Naive thymus-derived CD4-positive, alpha-beta T cell (primary cell): ENCODE data around the gene COG5. TPM values are rescaled to one million over a fixed set of nuclear protein-coding genes. Genes with fewer than 3 reads are reported as not detected.
A peak's percentile ranks its signal among the peaks of the same experiment; 100 is the strongest.

Source experiments
- ATAC-seq: fragments of 150-1000 bp; cut with Tn5 transposase; 2 replicates; pipeline ENCODE4 v1.10.0; 2021; ENCODE audit warnings: mild to moderate bottlenecking, moderate library complexity
- CTCF ChIA-PET: fragments of 350-600 bp; sonication (Branson Sonifier 250); formaldehyde crosslinking; loops from one replicate; lab custom pipeline; 2021; ENCODE audit warnings: antibody characterized with exemption; lab: Charles Lee
- POLR2A ChIA-PET: fragments of 350-600 bp; sonication (Branson Sonifier 250); formaldehyde crosslinking; loops from one replicate; lab custom pipeline; 2021; ENCODE audit warnings: antibody characterized with exemption, inconsistent platforms; lab: Charles Lee
- DNase-seq, 9 donors: peaks; one replicate each; pipeline versions ENCODE4 v3.0.0 to v3.0.0-alpha.2; 2020 to 2022; ENCODE audit warnings: mixed read lengths in 1 of 9
- H3K27ac ChIP-seq: one replicate; pipeline ENCODE4 v1.7.0; 2013; ENCODE audit warnings: mild to moderate bottlenecking, low read depth, low read length, moderate library complexity
- H3K27me3 ChIP-seq, 2 donors: one replicate each; pipeline ENCODE4 v1.7.0; 2013; ENCODE audit warnings: low read length in 2 of 2, mild to moderate bottlenecking in 2 of 2, moderate library complexity in 2 of 2; ENCODE audit not compliant: control insufficient read depth in 2 of 2, insufficient read depth in 2 of 2
- H3K36me3 ChIP-seq, 3 experiments: 1 replicate in 2 of 3; 2 replicates in 1 of 3; pipeline ENCODE4 v1.7.0; 2013; ENCODE audit warnings: low read length in 3 of 3, mild to moderate bottlenecking in 3 of 3, moderate library complexity in 1 of 3; ENCODE audit not compliant: insufficient read depth in 3 of 3, control insufficient read depth in 2 of 3
- H3K4me1 ChIP-seq, 2 donors: one replicate each; pipeline ENCODE4 v1.7.0; 2013; ENCODE audit warnings: low read length in 2 of 2, mild to moderate bottlenecking in 2 of 2, moderate library complexity in 1 of 2; ENCODE audit not compliant: control insufficient read depth in 2 of 2, insufficient read depth in 2 of 2
- H3K4me3 ChIP-seq: 2 replicates; pipeline ENCODE4 v1.7.0; 2013; ENCODE audit warnings: mild to moderate bottlenecking, low read length
- H3K9me3 ChIP-seq, 3 experiments: 1 replicate in 2 of 3; 2 replicates in 1 of 3; pipeline ENCODE4 v1.7.0; 2013; ENCODE audit warnings: low read length in 3 of 3; ENCODE audit not compliant: control insufficient read depth in 2 of 3
- H3K27ac Mint-ChIP-seq, 9 donors: one replicate each; pipeline ENCODE4 v1.8.0; 2020 to 2022; ENCODE audit warnings: mixed read lengths in 9 of 9, mild to moderate bottlenecking in 8 of 9, moderate library complexity in 5 of 9, inconsistent platforms in 2 of 9
- H3K27me3 Mint-ChIP-seq, 5 donors: one replicate each; pipeline ENCODE4 v1.8.0; 2021 to 2022; ENCODE audit warnings: mixed read lengths in 5 of 5, mild to moderate bottlenecking in 1 of 5
- H3K36me3 Mint-ChIP-seq, 5 donors: one replicate each; pipeline ENCODE4 v1.8.0; 2020 to 2022; ENCODE audit warnings: mixed read lengths in 5 of 5, mild to moderate bottlenecking in 3 of 5, inconsistent platforms in 1 of 5
- H3K4me1 Mint-ChIP-seq, 7 donors: one replicate each; pipeline ENCODE4 v1.8.0; 2020 to 2022; ENCODE audit warnings: mixed read lengths in 7 of 7, mild to moderate bottlenecking in 3 of 7, inconsistent platforms in 1 of 7
- H3K4me3 Mint-ChIP-seq, 10 donors: one replicate each; pipeline ENCODE4 v1.8.0; 2020 to 2022; ENCODE audit warnings: mild to moderate bottlenecking in 10 of 10, mixed read lengths in 10 of 10, moderate library complexity in 6 of 10, inconsistent platforms in 2 of 10
- H3K9me3 Mint-ChIP-seq, 11 donors: one replicate each; pipeline ENCODE4 v1.8.0; 2020 to 2022; ENCODE audit warnings: mixed read lengths in 11 of 11, mild to moderate bottlenecking in 4 of 11, inconsistent platforms in 1 of 11, moderate library complexity in 1 of 11
- intact Hi-C, 2 donors: fragments of 100-400 bp; cut with micrococcal nuclease; formaldehyde crosslinking; loops; one replicate each; pipeline ENCODE4 v1.15.1; 2023
- polyA plus RNA-seq, 2 donors: library from polyadenylated mRNA; unstranded; fragments of 300-500 nt; fragmentation: Illumina TruSeq; gene quantifications; one replicate each; pipeline ENCODE4 v1.2.3, GENCODE V29; 2021
- total RNA-seq, 6 experiments: library from RNA in 5 of 6; stranded (reverse) in 5 of 6; gene quantifications; 1 replicate in 5 of 6; 2 replicates in 1 of 6; pipeline ENCODE4 v1.2.3 and lab custom pipeline; 2021 to 2026

The COG5 gene
- total and polyA plus RNA-seq, 7 experiments from 2014 or later: 24.7 to 77.0 (median 48.0) TPM

DNA sequence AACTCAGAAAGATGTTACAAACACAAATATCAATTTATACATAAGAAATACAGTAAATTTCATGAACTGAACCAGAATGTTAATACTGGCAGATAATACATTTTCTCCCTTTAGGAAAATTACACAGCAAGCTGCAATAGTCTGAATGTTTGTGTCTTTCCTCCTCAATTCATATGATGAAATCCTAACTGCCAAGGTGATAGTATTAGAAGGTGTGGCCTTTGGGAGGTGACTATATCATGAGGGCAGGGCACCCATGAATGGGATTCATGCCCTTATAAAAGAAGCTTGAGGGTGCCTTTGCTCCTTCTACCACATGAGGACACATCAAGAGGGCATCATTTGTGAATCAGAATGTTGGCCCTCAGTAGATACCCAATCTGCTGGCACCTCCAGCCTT lies 158.2 kb downstream of the COG5 start:
- Mint-ChIP-seq H3K27me3 (no peaks in the 10 kb centered on the region), H3K4me3 (no peak overlapping the region), H3K27ac (peak overlapping the region in 1 of 9 donors; percentile 20), H3K4me1 (peaks cover 0 to 7% (median 0%) of the 10 kb centered on the region in 7 donors), H3K36me3 (peaks cover 15 to 62% (median 51%) of the 10 kb centered on the region in 5 donors), H3K9me3 (peaks cover 0 to 2% (median 0%) of the 10 kb centered on the region in 11 donors)
- ChIA-PET CTCF (no interaction called here), POLR2A (no interaction called here)
- Histone ChIP-seq H3K4me3 (no peak overlapping the region), H3K27me3 (no peaks in the 10 kb centered on the region), H3K9me3 (no peaks in the 10 kb centered on the region), H3K27ac (no peak overlapping the region), H3K36me3 (peaks cover 0 to 15% (median 0%) of the 10 kb centered on the region in 3 experiments), H3K4me1 (no peaks in the 10 kb centered on the region)
- ATAC-seq (no peak), DNase-seq (no peak)
- intact Hi-C loops: no loop called here

DNA sequence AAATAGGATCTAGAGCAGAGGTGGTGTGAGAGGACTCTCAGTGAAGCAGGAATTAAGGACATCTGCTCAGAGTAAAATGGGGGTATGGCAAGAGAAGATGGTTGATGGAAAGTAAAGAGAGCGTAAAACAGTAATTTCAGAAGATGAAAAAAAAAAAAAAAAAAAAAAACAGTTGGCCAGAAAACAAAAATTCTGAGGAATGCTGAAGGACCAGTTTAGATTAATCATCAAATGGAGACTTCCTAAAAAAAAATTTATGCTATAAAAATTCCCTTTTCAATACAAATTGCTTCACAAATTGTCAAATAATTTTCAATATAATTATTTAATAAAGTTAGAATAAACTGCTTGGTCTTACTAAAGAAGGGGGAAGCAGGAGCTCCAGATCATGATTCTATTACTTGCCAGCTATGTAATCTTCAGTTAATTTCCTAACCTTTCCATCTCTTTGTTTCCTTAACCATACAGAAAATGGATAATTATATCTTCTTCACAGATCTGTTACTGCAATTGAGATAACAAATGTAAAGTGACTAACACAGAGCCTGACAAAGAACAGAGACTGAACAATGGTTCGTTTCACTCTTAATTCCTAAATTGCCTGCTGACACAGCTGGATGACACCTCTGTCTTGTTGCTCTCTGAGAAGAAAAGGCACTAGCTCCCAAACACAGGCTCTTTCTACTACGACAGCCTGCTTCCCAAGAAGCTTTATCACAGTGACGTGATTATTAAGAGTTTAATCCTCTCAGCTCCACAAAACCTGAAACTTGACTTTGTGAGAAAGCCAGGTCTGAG lies 158.8 kb downstream of the COG5 start:
- H3K4me1 Mint-ChIP-seq: peaks cover 0 to 7% (median 0%) of the 10 kb centered on the region in 7 donors

DNA sequence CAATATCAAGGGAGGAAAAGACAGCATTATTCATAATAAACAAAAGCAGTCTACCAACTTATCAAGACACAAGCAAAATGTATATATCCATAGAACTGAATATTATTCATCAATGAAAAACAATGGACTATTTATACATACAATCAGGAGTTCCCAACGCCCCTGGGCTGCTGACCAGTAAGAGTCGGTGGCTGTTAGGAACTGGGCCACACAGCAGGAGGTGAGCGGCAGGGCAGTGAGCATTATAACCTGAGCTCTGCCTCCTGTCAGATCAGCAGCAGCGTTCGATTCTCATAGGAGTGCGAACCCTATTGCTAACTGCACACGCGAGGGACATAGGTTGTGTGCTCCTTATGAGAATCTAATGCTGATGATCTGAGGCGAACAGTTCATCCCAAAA lies 165.6 kb downstream of the COG5 start:
- no peak overlapping the region for H3K4me3 ChIP-seq
- Mint-ChIP-seq H3K27ac (no peak overlapping the region), H3K9me3 (no peaks in the 10 kb centered on the region), H3K36me3 (peaks cover 7 to 51% (median 37%) of the 10 kb centered on the region in 5 donors), H3K27me3 (no peaks in the 10 kb centered on the region), H3K4me3 (no peak overlapping the region), H3K4me1 (peaks cover 0 to 3% (median 0%) of the 10 kb centered on the region in 7 donors)
- no peak for ATAC-seq
- intact Hi-C loops: no loop called here
- H3K27ac ChIP-seq: no peak overlapping the region
- no peaks in the 10 kb centered on the region for H3K36me3 ChIP-seq
- no peaks in the 10 kb centered on the region for H3K27me3 ChIP-seq
- CTCF ChIA-PET: no interaction called here
- H3K4me1 ChIP-seq: no peaks in the 10 kb centered on the region
- POLR2A ChIA-PET: no interaction called here
- no peaks in the 10 kb centered on the region for H3K9me3 ChIP-seq
- DNase-seq: no peak

More for the DNA sequence above, 158.8 kb downstream of the COG5 start:
- no peak overlapping the region for H3K27ac ChIP-seq
- H3K27me3 ChIP-seq: no peaks in the 10 kb centered on the region
- DNase-seq: no peak
- Mint-ChIP-seq H3K4me3 (no peak overlapping the region), H3K27ac (no peak overlapping the region), H3K36me3 (peaks cover 12 to 62% (median 46%) of the 10 kb centered on the region in 5 donors), H3K27me3 (no peaks in the 10 kb centered on the region), H3K9me3 (peaks cover 0 to 2% (median 0%) of the 10 kb centered on the region in 11 donors)
- no peak overlapping the region for H3K4me3 ChIP-seq
- no peaks in the 10 kb centered on the region for H3K9me3 ChIP-seq
- intact Hi-C loops: no loop called here
- no peak for ATAC-seq
- peaks cover 0 to 12% (median 0%) of the 10 kb centered on the region in 3 experiments for H3K36me3 ChIP-seq
- ChIA-PET POLR2A (no interaction called here), CTCF (no interaction called here)
- no peaks in the 10 kb centered on the region for H3K4me1 ChIP-seq

DNA sequence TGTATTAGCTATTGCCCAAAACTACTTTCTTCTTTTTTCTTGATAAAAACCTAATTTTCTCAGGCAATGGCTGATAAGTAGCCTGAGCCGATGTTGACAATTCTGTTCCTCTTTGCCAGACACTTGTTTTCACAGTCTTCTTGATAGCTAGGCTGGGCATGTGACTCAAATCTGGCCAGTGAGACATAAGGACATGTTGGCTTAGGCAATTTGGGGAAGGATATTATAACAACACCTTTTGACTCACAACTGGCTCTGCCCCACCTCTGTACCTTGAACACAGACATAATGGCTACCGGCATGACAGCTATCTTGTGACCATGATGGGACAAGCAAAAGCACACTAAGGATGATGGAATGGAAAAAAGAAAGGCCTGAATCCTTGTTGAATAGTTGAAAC lies 166.7 kb downstream of the COG5 start:
- Mint-ChIP-seq H3K9me3 (no peaks in the 10 kb centered on the region), H3K4me3 (no peak overlapping the region), H3K4me1 (peaks cover 0 to 5% (median 0%) of the 10 kb centered on the region in 7 donors), H3K27me3 (no peaks in the 10 kb centered on the region), H3K36me3 (peaks cover 7 to 46% (median 33%) of the 10 kb centered on the region in 5 donors), H3K27ac (no peak overlapping the region)
- intact Hi-C loops: no loop called here
- H3K36me3 ChIP-seq: no peaks in the 10 kb centered on the region
- H3K9me3 ChIP-seq: no peaks in the 10 kb centered on the region
- ATAC-seq (no peak), DNase-seq (no peak)
- H3K27me3 ChIP-seq: no peaks in the 10 kb centered on the region
- no peak overlapping the region for H3K4me3 ChIP-seq
- no peak overlapping the region for H3K27ac ChIP-seq
- no peaks in the 10 kb centered on the region for H3K4me1 ChIP-seq
- CTCF ChIA-PET: no interaction called here
- POLR2A ChIA-PET: interaction anchor here (0.6 kb wide), 1 partner anchor 133 kb away, joined by 3 read pairs; no protein-coding TSS in a partner anchor

DNA sequence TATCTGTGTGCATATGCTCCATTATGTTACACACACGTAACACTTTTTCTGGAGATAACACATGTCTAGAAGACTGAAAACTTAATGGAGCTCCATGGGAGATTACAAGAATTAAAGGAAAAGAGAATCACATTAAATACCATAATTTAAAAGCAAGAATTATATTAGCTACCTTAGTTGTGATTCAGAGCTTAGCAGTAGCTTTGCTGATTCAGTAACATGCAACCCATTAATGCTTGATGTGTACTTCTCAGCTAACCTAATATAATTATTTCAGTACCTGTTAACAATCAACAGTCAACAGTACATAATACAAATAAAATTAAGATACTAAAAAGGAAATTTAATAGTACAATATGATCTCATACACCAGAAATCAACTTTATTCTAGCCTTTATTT lies 167.6 kb downstream of the COG5 start:
- Mint-ChIP-seq H3K27ac (no peak overlapping the region), H3K27me3 (no peaks in the 10 kb centered on the region), H3K36me3 (peaks cover 5 to 46% (median 26%) of the 10 kb centered on the region in 5 donors), H3K9me3 (no peaks in the 10 kb centered on the region), H3K4me3 (no peak overlapping the region), H3K4me1 (peaks cover 0 to 5% (median 0%) of the 10 kb centered on the region in 7 donors)
- H3K27me3 ChIP-seq: no peaks in the 10 kb centered on the region
- H3K27ac ChIP-seq: no peak overlapping the region
- no peaks in the 10 kb centered on the region for H3K9me3 ChIP-seq
- H3K4me1 ChIP-seq: no peaks in the 10 kb centered on the region
- ChIA-PET CTCF (no interaction called here), POLR2A (no interaction called here)
- intact Hi-C loops: no loop called here
- ATAC-seq (no peak), DNase-seq (no peak)
- no peak overlapping the region for H3K4me3 ChIP-seq
- H3K36me3 ChIP-seq: no peaks in the 10 kb centered on the region

DNA sequence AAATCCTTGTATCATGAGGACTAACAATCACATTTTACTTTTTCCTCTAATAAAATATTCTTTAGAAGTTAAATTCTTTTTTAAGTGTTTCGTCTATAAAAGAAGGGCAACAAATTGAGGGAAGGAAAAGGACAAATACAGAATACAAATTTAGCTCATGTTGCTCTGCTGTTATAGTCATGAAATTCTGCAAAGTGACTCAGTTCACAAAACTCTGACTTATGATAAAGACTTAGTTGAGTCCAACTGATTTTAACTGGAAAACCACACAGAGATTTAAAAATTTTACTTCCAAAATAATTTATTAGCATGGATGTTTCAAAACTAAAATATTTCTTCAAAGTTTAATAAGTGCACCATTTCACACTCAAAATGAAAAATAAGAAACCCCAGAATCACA lies 168.9 kb downstream of the COG5 start:
- intact Hi-C loops: no loop called here

More for the DNA sequence above, 168.9 kb downstream of the COG5 start:
- H3K9me3 ChIP-seq: no peaks in the 10 kb centered on the region
- ChIA-PET CTCF (interaction anchor here (0.6 kb wide), 1 partner anchor 421 kb away, joined by 3 read pairs; no protein-coding TSS in a partner anchor), POLR2A (no interaction called here)
- H3K27ac ChIP-seq: no peak overlapping the region
- no peak for ATAC-seq
- Mint-ChIP-seq H3K4me1 (peaks cover 0 to 5% (median 0%) of the 10 kb centered on the region in 7 donors), H3K9me3 (no peaks in the 10 kb centered on the region), H3K27ac (no peak overlapping the region), H3K27me3 (no peaks in the 10 kb centered on the region), H3K4me3 (no peak overlapping the region), H3K36me3 (peaks cover 4 to 45% (median 28%) of the 10 kb centered on the region in 5 donors)
- no peaks in the 10 kb centered on the region for H3K36me3 ChIP-seq
- no peak overlapping the region for H3K4me3 ChIP-seq
- no peak for DNase-seq
- no peaks in the 10 kb centered on the region for H3K4me1 ChIP-seq
- no peaks in the 10 kb centered on the region for H3K27me3 ChIP-seq
